ENCODE data around the gene SRD5A2. TPM values are rescaled to one million over a fixed set of nuclear protein-coding genes. Genes with fewer than 3 reads are reported as not detected.
"Not testable (repeated sequence)": the region's sequence is repeated elsewhere in the genome, so short reads cannot be mapped to it uniquely, and the experiment has no call there.

SRD5A2 gene
- total and polyA plus RNA-seq, 3 experiments from 2014 or later = not detected

- no peaks in the 10 kb centered on the region for H3K9me3 Mint-ChIP-seq
- CTCF ChIA-PET = no interaction called here
These were observed 69.4 kb downstream of the SRD5A2 start for GRCh38 chr2:31511376-31511775.

GRCh38 chr2:31505111-31505510 is 75.6 kb downstream of the SRD5A2 start:
- H3K4me3 ChIP-seq (ENCODE audit: low read length) = no peak overlapping the region
- no peaks in the 10 kb centered on the region for H3K36me3 ChIP-seq (ENCODE audit: insufficient read depth, low read length)
- CTCF ChIA-PET = no interaction called here

More at GRCh38 chr2:31511376-31511775, 69.4 kb downstream of the SRD5A2 start:
- Mint-ChIP-seq H3K27ac (no peak overlapping the region), H3K27me3 (peaks cover 2% of the 10 kb centered on the region in 2 donors), H3K4me1 (no peaks in the 10 kb centered on the region), H3K36me3 (no peaks in the 10 kb centered on the region), H3K4me3 (no peak overlapping the region)
- DNase-seq = no peak
- H3K36me3 ChIP-seq (ENCODE audit: insufficient read depth, low read length) = no peaks in the 10 kb centered on the region
- no peak overlapping the region for H3K4me3 ChIP-seq (ENCODE audit: low read length)
- no peaks in the 10 kb centered on the region for H3K9me3 ChIP-seq (ENCODE audit: low read length)
- H3K4me1 ChIP-seq (ENCODE audit: insufficient read depth, low read length) = no peaks in the 10 kb centered on the region
- no peaks in the 10 kb centered on the region for H3K27me3 ChIP-seq (ENCODE audit: insufficient read depth, low read length, poor library complexity, severe bottlenecking)
- POLR2A ChIA-PET = no interaction called here
- no peak overlapping the region for H3K27ac ChIP-seq (ENCODE audit: low read depth, low read length)

GRCh38 chr2:31504311-31504710 is 76.4 kb downstream of the SRD5A2 start:
- Mint-ChIP-seq H3K4me1 (no peaks in the 10 kb centered on the region), H3K9me3 (peaks cover 0 to 2% (median 0%) of the 10 kb centered on the region in 5 donors), H3K27ac (no peak overlapping the region), H3K27me3 (peaks cover 0 to 8% of the 10 kb centered on the region in 2 donors), H3K4me3 (no peak overlapping the region), H3K36me3 (no peaks in the 10 kb centered on the region)
- no peak overlapping the region for H3K27ac ChIP-seq (ENCODE audit: low read depth, low read length)
- ChIA-PET CTCF (no interaction called here), POLR2A (interaction anchor here (0.7 kb wide), 1 partner anchor 54 kb away, joined by 3 read pairs; no protein-coding TSS in a partner anchor)
- H3K36me3 ChIP-seq (ENCODE audit: insufficient read depth, low read length) = no peaks in the 10 kb centered on the region
- no peak overlapping the region for H3K4me3 ChIP-seq (ENCODE audit: low read length)
- DNase-seq = no peak
- H3K4me1 ChIP-seq (ENCODE audit: insufficient read depth, low read length) = no peaks in the 10 kb centered on the region
- H3K9me3 ChIP-seq (ENCODE audit: low read length) = no peaks in the 10 kb centered on the region
- no peaks in the 10 kb centered on the region for H3K27me3 ChIP-seq (ENCODE audit: insufficient read depth, low read length, poor library complexity, severe bottlenecking)

More at GRCh38 chr2:31505111-31505510, 75.6 kb downstream of the SRD5A2 start:
- Mint-ChIP-seq H3K4me3 (no peak overlapping the region), H3K4me1 (no peaks in the 10 kb centered on the region), H3K9me3 (peaks cover 0 to 2% (median 0%) of the 10 kb centered on the region in 5 donors), H3K27me3 (peaks cover 0 to 8% of the 10 kb centered on the region in 2 donors), H3K36me3 (no peaks in the 10 kb centered on the region), H3K27ac (no peak overlapping the region)
- Histone ChIP-seq H3K9me3 (ENCODE audit: low read length) (no peaks in the 10 kb centered on the region), H3K27ac (ENCODE audit: low read depth, low read length) (no peak overlapping the region), H3K4me1 (ENCODE audit: insufficient read depth, low read length) (no peaks in the 10 kb centered on the region), H3K27me3 (ENCODE audit: insufficient read depth, low read length, poor library complexity, severe bottlenecking) (no peaks in the 10 kb centered on the region)
- DNase-seq = no peak
- POLR2A ChIA-PET = interaction anchor here (0.7 kb wide), 1 partner anchor 54 kb away, joined by 3 read pairs; no protein-coding TSS in a partner anchor

- H3K36me3 Mint-ChIP-seq; DNase-seq; H3K27me3 ChIP-seq (ENCODE audit: insufficient read depth, low read length, poor library complexity, severe bottlenecking); H3K9me3 Mint-ChIP-seq; H3K4me3 ChIP-seq (ENCODE audit: low read length); H3K4me1 Mint-ChIP-seq; H3K4me3 Mint-ChIP-seq; H3K4me1 ChIP-seq (ENCODE audit: insufficient read depth, low read length); H3K36me3 ChIP-seq (ENCODE audit: insufficient read depth, low read length); POLR2A ChIA-PET; CTCF ChIA-PET; H3K9me3 ChIP-seq (ENCODE audit: low read length); H3K27ac ChIP-seq (ENCODE audit: low read depth, low read length); H3K27ac Mint-ChIP-seq: not testable (repeated sequence)
- H3K27me3 Mint-ChIP-seq = peaks cover 14 to 22% of the 10 kb centered on the region in 2 donors
These were observed 84.3 kb downstream of the SRD5A2 start for GRCh38 chr2:31496451-31496874.

GRCh38 chr2:31489339-31489738 is 91.4 kb downstream of the SRD5A2 start:
- H3K27me3 Mint-ChIP-seq = peaks cover 23 to 48% of the 10 kb centered on the region in 2 donors
- H3K9me3 Mint-ChIP-seq; CTCF ChIA-PET; H3K4me3 Mint-ChIP-seq; DNase-seq; H3K36me3 ChIP-seq (ENCODE audit: insufficient read depth, low read length); H3K4me1 ChIP-seq (ENCODE audit: insufficient read depth, low read length); H3K27me3 ChIP-seq (ENCODE audit: insufficient read depth, low read length, poor library complexity, severe bottlenecking); POLR2A ChIA-PET; H3K27ac ChIP-seq (ENCODE audit: low read depth, low read length); H3K27ac Mint-ChIP-seq; H3K4me1 Mint-ChIP-seq; H3K36me3 Mint-ChIP-seq; H3K9me3 ChIP-seq (ENCODE audit: low read length); H3K4me3 ChIP-seq (ENCODE audit: low read length): not testable (repeated sequence)

- Histone ChIP-seq H3K27ac (ENCODE audit: low read depth, low read length) (no peak overlapping the region), H3K4me1 (ENCODE audit: insufficient read depth, low read length) (no peaks in the 10 kb centered on the region), H3K4me3 (ENCODE audit: low read length) (no peak overlapping the region), H3K9me3 (ENCODE audit: low read length) (no peaks in the 10 kb centered on the region), H3K36me3 (ENCODE audit: insufficient read depth, low read length) (no peaks in the 10 kb centered on the region), H3K27me3 (ENCODE audit: insufficient read depth, low read length, poor library complexity, severe bottlenecking) (no peaks in the 10 kb centered on the region)
- DNase-seq = no peak
- Mint-ChIP-seq H3K27me3 (peaks cover 13 to 23% of the 10 kb centered on the region in 2 donors), H3K9me3 (peaks cover 0 to 2% (median 0%) of the 10 kb centered on the region in 5 donors), H3K4me3 (no peak overlapping the region), H3K27ac (no peak overlapping the region), H3K36me3 (no peaks in the 10 kb centered on the region), H3K4me1 (no peaks in the 10 kb centered on the region)
- CTCF ChIA-PET = no interaction called here
- POLR2A ChIA-PET = no interaction called here
These were observed 97.5 kb downstream of the SRD5A2 start for GRCh38 chr2:31483246-31483645.

GRCh38 chr2:31476511-31477180 is 104.1 kb downstream of the SRD5A2 start:
- POLR2A ChIA-PET = no interaction called here
- H3K27me3 Mint-ChIP-seq = peaks cover 2 to 32% of the 10 kb centered on the region in 2 donors
- H3K4me3 Mint-ChIP-seq = no peak overlapping the region
- H3K9me3 Mint-ChIP-seq = no peaks in the 10 kb centered on the region
- Histone ChIP-seq H3K27me3 (ENCODE audit: insufficient read depth, low read length, poor library complexity, severe bottlenecking) (no peaks in the 10 kb centered on the region), H3K4me3 (ENCODE audit: low read length) (no peak overlapping the region), H3K4me1 (ENCODE audit: insufficient read depth, low read length) (no peaks in the 10 kb centered on the region), H3K27ac (ENCODE audit: low read depth, low read length) (no peak overlapping the region), H3K9me3 (ENCODE audit: low read length) (no peaks in the 10 kb centered on the region), H3K36me3 (ENCODE audit: insufficient read depth, low read length) (no peaks in the 10 kb centered on the region)
- CTCF ChIA-PET = no interaction called here
- DNase-seq = no peak
- no peak overlapping the region for H3K27ac Mint-ChIP-seq
- H3K36me3 Mint-ChIP-seq = no peaks in the 10 kb centered on the region
- H3K4me1 Mint-ChIP-seq = no peaks in the 10 kb centered on the region

- Mint-ChIP-seq H3K9me3 (no peaks in the 10 kb centered on the region), H3K36me3 (no peaks in the 10 kb centered on the region), H3K27ac (no peak overlapping the region), H3K27me3 (peaks cover 4 to 35% of the 10 kb centered on the region in 2 donors), H3K4me3 (no peak overlapping the region), H3K4me1 (no peaks in the 10 kb centered on the region)
- Histone ChIP-seq H3K36me3 (ENCODE audit: insufficient read depth, low read length) (no peaks in the 10 kb centered on the region), H3K27ac (ENCODE audit: low read depth, low read length) (no peak overlapping the region), H3K4me3 (ENCODE audit: low read length) (no peak overlapping the region), H3K4me1 (ENCODE audit: insufficient read depth, low read length) (no peaks in the 10 kb centered on the region), H3K27me3 (ENCODE audit: insufficient read depth, low read length, poor library complexity, severe bottlenecking) (no peaks in the 10 kb centered on the region), H3K9me3 (ENCODE audit: low read length) (no peaks in the 10 kb centered on the region)
- POLR2A ChIA-PET = no interaction called here
- CTCF ChIA-PET = no interaction called here
- DNase-seq = no peak
These were observed 105.0 kb downstream of the SRD5A2 start for GRCh38 chr2:31475692-31476091.
